B cell (primary cell): ENCODE results near the gene FAM3D. TPM values are rescaled to one million over a fixed set of nuclear protein-coding genes. Genes with fewer than 3 reads are reported as not detected.

Experiments used
- ATAC-seq: fragments of 200-7000 bp; cut with Tn5 transposase; one replicate; pipeline ENCODE4 v1.10.0; 2021; ENCODE audit warnings: low read depth, mild to moderate bottlenecking, moderate number of reproducible peaks, moderate library complexity
- CTCF ChIA-PET: fragments of 350-600 bp; sonication (Branson Sonifier 250); formaldehyde crosslinking; loops from one replicate; lab custom pipeline; 2021; ENCODE audit warnings: antibody characterized with exemption, inconsistent platforms; lab: Charles Lee
- POLR2A ChIA-PET: fragments of 350-600 bp; sonication (Branson Sonifier 250); formaldehyde crosslinking; loops from one replicate; lab custom pipeline; 2021; ENCODE audit warnings: antibody characterized with exemption; lab: Charles Lee
- DNase-seq: peaks from one replicate; pipeline ENCODE4 v3.0.0; 2013
- H2AFZ ChIP-seq: 2 replicates; pipeline ENCODE4 v1.6.1; 2012; ENCODE audit warnings: mild to moderate bottlenecking, low read depth, low read length; ENCODE audit not compliant: insufficient read depth, poor library complexity, severe bottlenecking
- H3K27ac ChIP-seq, 2 donors: 1 replicate in 1 of 2; 2 replicates in 1 of 2; pipeline ENCODE4 v1.5.1; 2012 to 2013; ENCODE audit warnings: low read length in 2 of 2, mild to moderate bottlenecking in 2 of 2, moderate library complexity in 1 of 2
- H3K27me3 ChIP-seq, 4 experiments: fragments of 200-600 bp in 1 of 4; sonication (generic) in 1 of 4; replicated peaks in 1 of 4; 1 replicate in 2 of 4; 2 replicates in 2 of 4; pipeline versions ENCODE4 v1.6.1 to v1.7.0; 2013 to 2016; ENCODE audit warnings: low read length in 3 of 4, mild to moderate bottlenecking in 2 of 4, mixed read lengths in 1 of 4, moderate library complexity in 1 of 4; ENCODE audit not compliant: insufficient read depth in 4 of 4, control insufficient read depth in 3 of 4; ENCODE audit errors: control extremely low read depth in 1 of 4
- H3K36me3 ChIP-seq, 2 experiments: replicated peaks in 1 of 2; 1 replicate in 1 of 2; 2 replicates in 1 of 2; pipeline versions ENCODE4 v1.6.1 to v1.7.1; 2013; ENCODE audit warnings: low read length in 1 of 2; ENCODE audit not compliant: insufficient read depth in 2 of 2, control insufficient read depth in 1 of 2; ENCODE audit errors: control extremely low read depth in 1 of 2, extremely low read depth in 1 of 2
- H3K4me1 ChIP-seq, 2 donors: fragments of 200-600 bp in 1 of 2; sonication (generic) in 1 of 2; 1 replicate in 1 of 2; 2 replicates in 1 of 2; pipeline versions ENCODE4 v1.5.1 to v1.6.1; 2013 to 2017; ENCODE audit warnings: low read length in 2 of 2; ENCODE audit not compliant: control insufficient read depth in 2 of 2, insufficient read depth in 2 of 2
- H3K4me2 ChIP-seq: replicated peaks from 2 replicates; pipeline ENCODE3; 2012; ENCODE audit warnings: mild to moderate bottlenecking, low read depth, low read length; ENCODE audit not compliant: poor library complexity, severe bottlenecking
- H3K4me3 ChIP-seq, 5 experiments: fragments of 200-600 bp in 1 of 5; sonication (generic) in 1 of 5; 1 replicate in 3 of 5; 2 replicates in 2 of 5; pipeline versions ENCODE4 v1.5.1 to v1.7.0; 2011 to 2016; ENCODE audit warnings: low read length in 4 of 5, mild to moderate bottlenecking in 4 of 5, low read depth in 2 of 5, control low read depth in 1 of 5, moderate library complexity in 1 of 5; ENCODE audit not compliant: insufficient read depth in 1 of 5; ENCODE audit errors: control extremely low read depth in 1 of 5, extremely low read depth in 1 of 5
- H3K79me2 ChIP-seq: fragments of 200-600 bp; sonication (generic); one replicate; pipeline ENCODE4 v1.6.0; 2016; ENCODE audit warnings: low read length; ENCODE audit not compliant: control insufficient read depth, insufficient read depth
- H3K9ac ChIP-seq: fragments of 200-600 bp; sonication (generic); 2 replicates; pipeline ENCODE4 v1.6.1; 2017; ENCODE audit warnings: mild to moderate bottlenecking, low read length, moderate library complexity
- H3K9me3 ChIP-seq, 3 donors: one replicate each; pipeline versions ENCODE4 v1.6.1 to v1.7.1; 2013; ENCODE audit warnings: low read length in 2 of 3; ENCODE audit not compliant: control insufficient read depth in 2 of 3, insufficient read depth in 1 of 3; ENCODE audit errors: control extremely low read depth in 1 of 3
- H4K20me1 ChIP-seq: 2 replicates; pipeline ENCODE4 v1.6.0; 2012; ENCODE audit warnings: mild to moderate bottlenecking, low read length; ENCODE audit not compliant: insufficient read depth, control insufficient read depth, poor library complexity, severe bottlenecking
- H3K27ac Mint-ChIP-seq: one replicate; pipeline ENCODE4 v1.8.0; 2021; ENCODE audit warnings: mixed read lengths
- H3K27me3 Mint-ChIP-seq: one replicate; pipeline ENCODE4 v1.8.0; 2021; ENCODE audit warnings: mixed read lengths
- H3K4me1 Mint-ChIP-seq: one replicate; pipeline ENCODE4 v1.8.0; 2021; ENCODE audit warnings: mixed read lengths
- H3K4me3 Mint-ChIP-seq: one replicate; pipeline ENCODE4 v1.8.0; 2021; ENCODE audit warnings: mixed read lengths
- H3K9me3 Mint-ChIP-seq: one replicate; pipeline ENCODE4 v1.8.0; 2022; ENCODE audit warnings: mixed read lengths; ENCODE audit not compliant: insufficient read depth
- CTCF ChIP-seq: fragments of 200-600 bp; IDR thresholded peaks from one replicate; pipeline ENCODE4 v1.8.0; 2022; ENCODE audit warnings: antibody characterized with exemption, mild to moderate bottlenecking
- EZH2 ChIP-seq: IDR thresholded peaks from 2 replicates; pipeline ENCODE4 v1.6.1; 2012; ENCODE audit warnings: borderline replicate concordance, low read depth, mild to moderate bottlenecking, moderate library complexity, low read length; ENCODE audit not compliant: insufficient read depth, poor library complexity, severe bottlenecking
- whole genome bisulfite sequencing: methylation state at CpG from one replicate; pipeline ENCODE4 v1.1.5; 2013; ENCODE audit warnings: missing lambda C conversion rate; ENCODE audit not compliant: insufficient coverage; 5-methylcytosine and 5-hydroxymethylcytosine counted together
- intact Hi-C: fragments of 100-400 bp; cut with micrococcal nuclease; formaldehyde crosslinking; loops from one replicate; pipeline ENCODE4 v1.10.0; 2022
- polyA plus RNA-seq: library from polyadenylated mRNA; depleted of rRNA; stranded (reverse); fragments of >200 nt; gene quantifications from 2 replicates; pipeline ENCODE4 v1.2.3, GENCODE V29; 2012
- total RNA-seq, 2 donors: library from RNA; stranded (reverse); fragments of 120-200 nt in 1 of 2; gene quantifications; 1 replicate in 1 of 2; 2 replicates in 1 of 2; pipeline versions ENCODE4 v1.2.3 to v1.2.4, GENCODE V29; 2013 to 2022

FAM3D gene
- total and polyA plus RNA-seq, 2 donors (not counting 1 experiment from before 2014, with no cell fraction given) = not detected

GRCh38 chr3:58630710-58631092 lies 35.9 kb downstream of the FAM3D start:
- no peaks in the 10 kb centered on the region for H4K20me1 ChIP-seq
- ATAC-seq (no peak), DNase-seq (no peak)
- peaks cover 18% of the 10 kb centered on the region for H3K27me3 Mint-ChIP-seq
- no peaks in the 10 kb centered on the region for H3K9me3 Mint-ChIP-seq
- 74% methylated on average over 5 of the region's 5 CpGs for WGBS
- ChIA-PET POLR2A (interaction anchor here (0.8 kb wide), 1 partner anchor 324 kb away, joined by 3 read pairs; the partner anchor contains the start of genes HTD2 and RPP14), CTCF (interaction anchor here (0.6 to 4.4 kb wide), 31 partner anchors 10 to 766 kb away, joined by 3 to 85 read pairs (median 4); partner anchors contain the start of genes ABHD6, HTD2 and RPP14)
- no peak overlapping the region for H3K4me3 Mint-ChIP-seq
- no peak overlapping the region for H3K27ac Mint-ChIP-seq
- no peaks in the 10 kb centered on the region for H3K79me2 ChIP-seq
- no peaks in the 10 kb centered on the region for H3K9me3 ChIP-seq
- H2AFZ ChIP-seq = no peak overlapping the region
- peaks cover 0 to 19% (median 0%) of the 10 kb centered on the region in 4 experiments for H3K27me3 ChIP-seq
- no peak overlapping the region for H3K27ac ChIP-seq
- peaks cover 0 to 8% of the 10 kb centered on the region in 2 donors for H3K4me1 ChIP-seq
- H3K9ac ChIP-seq = no peak overlapping the region
- no peaks in the 10 kb centered on the region for H3K36me3 ChIP-seq
- TF ChIP-seq EZH2 = no peak
- TF ChIP-seq CTCF = no peak
- intact Hi-C loops = loop anchor here (1.0 to 5.0 kb wide), 4 partner anchors 62 to 443 kb away; no protein-coding TSS in a partner anchor
- no peak overlapping the region for H3K4me2 ChIP-seq
- no peak overlapping the region for H3K4me3 ChIP-seq
- peaks cover 4% of the 10 kb centered on the region for H3K4me1 Mint-ChIP-seq

GRCh38 chr3:58630076-58630709 lies 36.4 kb downstream of the FAM3D start:
- Histone ChIP-seq H3K4me3 (no peak overlapping the region), H3K4me1 (peaks cover 0 to 6% of the 10 kb centered on the region in 2 donors), H3K27me3 (peaks cover 0 to 19% (median 0%) of the 10 kb centered on the region in 4 experiments), H3K9ac (no peak overlapping the region), H4K20me1 (no peaks in the 10 kb centered on the region), H3K79me2 (no peaks in the 10 kb centered on the region), H2AFZ (peak overlapping the region; percentile 34), H3K4me2 (no peak overlapping the region), H3K27ac (no peak overlapping the region), H3K36me3 (no peaks in the 10 kb centered on the region), H3K9me3 (no peaks in the 10 kb centered on the region)
- POLR2A ChIA-PET = interaction anchor here (0.6 to 0.8 kb wide), 2 partner anchors 324 to 1398 kb away, joined by 3 read pairs; partner anchors contain the start of genes HTD2 and RPP14
- WGBS = 23% methylated on average over 5 of the region's 9 CpGs
- H3K4me3 Mint-ChIP-seq = no peak overlapping the region
- TF ChIP-seq EZH2 (no peak), CTCF (peak; percentile 92)
- no peaks in the 10 kb centered on the region for H3K4me1 Mint-ChIP-seq
- no peaks in the 10 kb centered on the region for H3K9me3 Mint-ChIP-seq
- peak; percentile 76 for ATAC-seq
- peak; percentile 71 for DNase-seq
- CTCF ChIA-PET = interaction anchor here (0.6 to 4.4 kb wide), 33 partner anchors 9 to 765 kb away, joined by 3 to 85 read pairs (median 4); partner anchors contain the start of genes ABHD6, HTD2 and RPP14
- intact Hi-C loops = loop anchor here (1.0 to 5.0 kb wide), 4 partner anchors 62 to 443 kb away; no protein-coding TSS in a partner anchor
- H3K27me3 Mint-ChIP-seq = peaks cover 18% of the 10 kb centered on the region
- no peak overlapping the region for H3K27ac Mint-ChIP-seq
